GM23248 (cell line): ENCODE results near the gene SVEP1.

Experiments used
- EZH2 ChIP-seq: fragments of 200-600 bp; sonication (generic); IDR thresholded peaks from 2 replicates; pipeline ENCODE4 v1.6.1; 2018; ENCODE audit warnings: antibody characterized with exemption, mild to moderate bottlenecking; ENCODE audit not compliant: insufficient read depth, poor library complexity, severe bottlenecking
- EZH2phosphoT487 ChIP-seq: fragments of 200-600 bp; sonication (generic); IDR thresholded peaks from 2 replicates; pipeline ENCODE4 v1.6.1; 2018; ENCODE audit warnings: antibody characterized with exemption, moderate library complexity, mild to moderate bottlenecking, low read depth; ENCODE audit not compliant: insufficient read depth

- TF ChIP-seq EZH2, result no peak
- no peak for TF ChIP-seq EZH2phosphoT487
Measured at GRCh38 chr9:110389148-110389750, 190.3 kb downstream of the SVEP1 start.
